HG02623 (cell line): ENCODE results near the gene SENP1.

Experiments
- ATAC-seq: cut with Tn5 transposase; IDR thresholded peaks from one replicate; pipeline ENCODE4 v1.9.1; 2021; ENCODE audit warnings: moderate library complexity; ENCODE audit not compliant: unreplicated experiment

SENP1 gene

DNA sequence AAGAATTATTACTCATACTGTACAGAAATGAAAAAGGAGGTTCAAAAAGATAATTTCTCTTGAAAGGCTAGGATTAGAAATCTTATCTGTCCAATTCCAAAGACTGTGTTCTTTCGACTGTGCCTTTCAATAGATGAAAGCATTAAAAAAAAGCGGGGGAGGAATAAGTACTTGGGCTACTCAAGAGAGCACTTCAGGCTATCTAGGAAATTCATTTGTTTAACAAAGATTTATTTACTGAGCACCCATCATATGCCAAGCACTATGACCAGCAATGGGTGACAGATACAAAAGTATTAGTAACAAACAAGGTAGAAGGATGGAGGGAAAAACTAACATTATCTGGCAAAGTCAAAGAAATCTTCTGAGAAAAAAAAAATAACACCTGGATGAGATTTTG, 37.4 kb downstream of the SENP1 start:
- no peak for ATAC-seq

DNA sequence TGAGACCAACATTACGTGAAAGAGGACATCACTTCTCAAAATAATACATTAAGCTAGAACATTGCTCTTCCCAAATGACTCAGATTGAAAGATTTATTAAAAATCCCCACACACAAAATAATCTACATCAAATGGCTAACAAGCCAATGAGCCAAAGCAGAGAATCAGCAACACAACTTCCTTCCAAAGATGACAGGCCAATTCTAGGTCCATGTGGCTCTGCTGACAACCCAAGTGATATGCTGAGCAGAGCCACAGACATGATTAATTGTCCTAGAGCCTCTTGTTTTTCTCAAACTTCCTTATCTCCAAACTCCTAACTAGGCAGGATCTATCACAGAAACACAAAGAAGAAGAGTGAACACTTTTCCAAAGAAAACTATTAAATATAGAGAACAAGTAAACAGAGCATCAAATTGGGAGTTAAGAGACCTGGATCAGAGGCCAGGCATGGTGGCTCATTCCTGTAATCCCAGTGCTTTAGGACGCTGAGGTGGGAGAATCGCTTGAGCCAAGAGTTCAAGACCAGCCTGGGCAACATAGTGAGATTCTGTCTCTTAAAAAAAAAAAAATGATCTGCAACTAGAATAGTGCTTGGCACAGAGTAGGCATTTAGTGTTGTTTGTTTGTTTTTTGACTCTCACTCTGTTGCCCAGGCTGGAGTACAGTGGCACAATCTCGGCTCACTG, 38.5 kb downstream of the SENP1 start:
- ATAC-seq: no peak

DNA sequence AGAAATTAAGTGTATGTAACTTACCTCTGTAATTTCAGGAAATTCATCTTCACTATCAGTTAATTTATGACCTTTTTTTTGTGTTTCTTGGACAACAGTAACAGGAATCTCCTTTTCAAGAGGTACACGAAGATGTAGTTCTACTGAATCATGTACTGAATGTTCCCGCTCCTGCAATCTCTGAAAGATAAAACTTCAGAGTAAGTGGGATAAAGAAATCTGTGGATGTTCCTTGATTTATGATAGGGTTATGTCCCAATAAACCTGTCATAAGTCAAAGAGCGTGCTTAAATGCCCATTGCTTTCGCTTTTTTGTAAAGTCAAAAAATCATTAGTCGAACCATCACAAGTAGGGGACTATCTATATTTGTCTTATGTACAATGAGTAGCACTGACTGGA, 40.8 kb downstream of the SENP1 start:
- ATAC-seq: no peak

DNA sequence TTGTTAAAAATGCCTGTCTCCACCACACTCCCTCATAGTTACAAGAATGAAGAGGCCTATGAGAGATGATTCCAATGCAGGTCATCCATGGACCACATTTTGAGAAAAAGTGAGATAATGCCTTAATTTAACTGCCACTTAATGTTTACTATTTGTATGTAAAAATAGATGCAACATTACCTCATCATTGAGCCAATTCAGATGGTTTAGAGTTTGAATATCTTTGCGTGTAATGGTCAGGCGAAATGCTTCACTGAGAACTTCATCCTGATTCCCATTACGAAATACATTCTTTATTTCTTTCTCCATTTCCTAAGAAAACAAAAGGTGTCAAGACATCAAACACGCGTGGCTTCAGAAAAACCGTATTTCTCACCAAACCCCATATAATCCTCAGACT, 42.3 kb downstream of the SENP1 start:
- ATAC-seq: no peak

DNA sequence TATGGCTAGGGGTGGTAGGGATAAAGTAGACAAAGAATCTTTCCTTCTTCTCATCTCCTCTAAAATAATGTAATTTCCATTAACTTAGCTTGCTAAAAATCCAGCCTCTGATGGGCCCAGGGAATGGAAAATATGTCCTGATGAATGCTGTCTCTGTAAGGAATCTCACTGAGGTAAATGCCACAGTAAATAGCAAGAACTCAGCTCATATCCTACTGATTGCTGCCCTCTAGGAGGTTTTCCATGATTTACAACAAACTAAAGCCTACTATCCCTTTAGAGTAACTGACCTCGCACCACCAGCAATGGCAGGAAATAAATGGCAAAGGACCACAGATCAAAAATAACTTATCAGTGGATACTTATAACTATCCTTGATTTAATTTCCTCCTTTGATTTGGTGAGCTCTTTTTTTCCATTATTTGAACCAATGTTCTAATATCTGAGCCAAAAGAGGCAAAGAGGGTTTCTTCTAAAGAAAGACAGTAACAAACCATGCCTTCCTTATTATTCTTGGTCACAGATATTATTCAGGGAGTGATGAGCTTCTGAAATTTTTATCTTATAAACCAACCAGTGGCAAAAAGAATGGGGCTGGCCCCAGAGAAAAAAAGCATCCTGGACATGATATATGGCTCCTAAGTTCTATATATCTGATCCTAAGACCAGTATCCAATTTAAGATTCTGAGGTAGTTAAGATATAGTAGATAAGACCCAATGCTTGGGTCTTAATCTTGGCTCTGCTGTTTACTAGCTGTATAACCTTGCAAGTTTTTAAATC, 43.8 kb downstream of the SENP1 start:
- no peak for ATAC-seq

DNA sequence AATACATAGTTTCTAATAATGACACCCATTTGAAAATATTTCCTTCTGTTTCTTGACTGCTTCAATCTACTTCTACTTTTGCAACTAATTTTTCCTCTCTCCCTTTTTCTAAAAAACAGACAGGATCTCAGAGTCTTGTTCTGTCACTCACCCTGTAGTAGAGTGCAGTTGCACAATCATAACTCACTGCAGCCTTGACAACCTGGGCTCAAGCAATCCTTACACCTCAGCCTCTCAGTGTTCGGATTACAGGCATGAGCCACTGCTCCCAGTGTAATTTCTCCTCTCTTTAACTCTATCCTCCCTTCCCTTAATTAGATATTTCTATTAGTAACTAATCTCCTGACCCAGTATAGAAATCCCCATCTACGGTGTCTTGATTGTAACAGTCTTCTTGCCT, 45.4 kb downstream of the SENP1 start:
- ATAC-seq: no peak

DNA sequence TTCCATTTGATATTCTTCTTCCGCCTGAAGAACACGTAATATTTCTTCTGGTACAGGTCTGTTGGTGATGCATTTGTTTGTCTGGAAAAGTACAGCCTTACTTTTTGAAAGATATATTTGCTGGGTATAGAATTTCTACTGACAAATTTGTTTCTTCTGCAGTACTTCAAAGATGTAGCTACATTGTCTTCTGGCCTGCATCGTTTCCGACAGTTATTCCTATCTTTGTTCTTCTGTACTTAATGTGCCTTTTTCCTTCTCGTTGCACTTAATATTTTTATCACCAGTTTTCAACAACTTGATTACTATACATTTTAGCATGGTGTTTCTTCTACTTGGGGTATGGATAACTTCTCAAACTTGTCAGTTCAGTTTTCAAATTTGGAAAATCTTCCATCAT, 47.1 kb downstream of the SENP1 start:
- ATAC-seq: no peak

DNA sequence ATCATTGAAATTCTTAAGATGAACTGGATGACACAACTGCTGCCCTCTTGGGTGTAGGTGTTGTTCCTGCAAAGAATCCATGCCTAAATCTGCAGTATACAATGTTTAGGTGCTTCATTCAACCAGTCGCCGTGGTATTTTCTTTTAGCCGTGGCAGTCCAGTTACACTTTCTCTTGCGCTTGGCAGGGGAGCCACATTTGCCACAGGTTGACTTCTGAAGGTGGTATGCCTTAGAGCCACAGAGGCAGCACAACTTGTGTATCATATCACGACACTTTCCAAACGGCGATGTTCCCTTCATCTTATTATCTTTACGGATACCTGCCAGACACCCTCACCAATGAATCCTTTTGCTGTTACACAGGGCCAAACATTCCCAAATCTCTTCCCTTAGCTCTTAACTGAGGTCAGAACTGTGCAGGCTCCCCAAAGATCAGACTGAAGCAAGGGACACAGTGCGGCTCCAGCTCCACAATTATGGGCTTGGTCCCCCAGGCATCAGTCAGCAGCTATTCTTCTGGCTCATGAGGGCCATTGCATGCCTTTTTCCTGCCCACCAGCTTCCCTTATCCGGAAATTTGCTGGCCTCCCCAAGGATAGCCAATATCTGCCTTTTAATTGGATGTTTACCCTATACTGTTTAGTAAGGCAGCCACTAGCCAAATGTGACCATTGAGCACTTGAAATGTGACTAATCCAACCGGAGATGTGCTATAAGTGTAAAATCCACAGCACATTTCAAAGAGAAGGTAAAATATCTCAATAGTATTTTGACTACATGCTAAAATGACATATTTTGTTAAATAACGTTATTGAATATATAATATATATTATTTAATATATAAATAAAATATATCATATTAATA, 50.7 kb downstream of the SENP1 start:
- no peak for ATAC-seq

DNA sequence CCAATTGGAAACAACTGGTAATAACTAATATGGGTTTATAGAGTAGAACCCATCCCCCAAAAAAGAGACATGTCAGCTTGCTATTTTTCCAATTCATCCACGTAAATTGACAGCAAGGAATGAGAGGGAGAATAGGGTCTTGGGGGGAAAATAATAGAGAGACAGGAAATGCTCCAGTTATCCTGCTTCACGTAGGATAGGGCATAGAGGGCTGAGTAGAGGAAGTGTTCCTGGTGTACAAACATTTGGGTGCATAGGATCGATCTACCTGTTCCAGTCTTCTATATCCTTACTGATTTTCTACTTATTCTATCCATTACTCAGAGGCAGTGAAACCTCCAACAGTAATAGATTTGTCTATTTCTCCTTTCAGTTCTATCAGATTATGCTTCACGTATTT, 52.0 kb downstream of the SENP1 start:
- no peak for ATAC-seq

DNA sequence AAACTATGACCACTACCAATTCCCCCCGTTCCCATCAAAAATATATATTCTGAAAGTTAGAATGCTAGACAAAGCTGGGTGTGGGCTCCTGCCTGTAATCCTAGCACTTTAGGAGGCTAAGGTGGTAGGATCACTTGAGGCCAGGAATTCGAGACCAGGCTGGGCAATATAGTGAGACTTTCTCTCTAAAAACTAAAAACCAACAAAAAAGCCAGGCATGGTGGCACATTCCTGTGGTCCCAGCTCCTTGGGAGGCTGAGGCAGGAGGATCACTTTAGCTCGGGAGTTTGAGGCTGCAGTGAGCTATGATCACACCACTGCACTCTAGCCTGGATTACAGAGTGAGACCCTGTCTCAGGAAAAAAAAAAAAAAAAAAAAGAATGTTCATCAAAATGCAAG, 52.8 kb downstream of the SENP1 start:
- ATAC-seq: no peak

DNA sequence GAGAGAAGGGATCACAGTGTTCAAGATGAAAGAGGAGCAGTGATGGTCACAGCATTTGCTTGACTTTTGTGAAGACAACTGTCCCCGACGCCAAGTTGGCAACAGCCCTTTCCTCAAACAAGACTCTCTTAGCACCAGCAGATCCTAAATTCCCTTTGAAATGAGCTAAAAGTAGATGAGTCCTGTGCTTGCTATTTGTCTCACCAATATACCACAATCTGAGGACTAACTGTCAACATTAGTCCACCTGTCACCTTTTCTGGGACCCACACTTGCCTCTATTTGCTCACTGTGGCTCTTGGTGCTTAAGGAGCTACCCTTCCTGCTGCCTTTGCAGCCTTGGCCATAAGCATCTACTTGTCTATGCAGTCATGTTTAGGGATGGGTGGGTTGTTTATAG, 54.2 kb downstream of the SENP1 start:
- ATAC-seq: no peak

DNA sequence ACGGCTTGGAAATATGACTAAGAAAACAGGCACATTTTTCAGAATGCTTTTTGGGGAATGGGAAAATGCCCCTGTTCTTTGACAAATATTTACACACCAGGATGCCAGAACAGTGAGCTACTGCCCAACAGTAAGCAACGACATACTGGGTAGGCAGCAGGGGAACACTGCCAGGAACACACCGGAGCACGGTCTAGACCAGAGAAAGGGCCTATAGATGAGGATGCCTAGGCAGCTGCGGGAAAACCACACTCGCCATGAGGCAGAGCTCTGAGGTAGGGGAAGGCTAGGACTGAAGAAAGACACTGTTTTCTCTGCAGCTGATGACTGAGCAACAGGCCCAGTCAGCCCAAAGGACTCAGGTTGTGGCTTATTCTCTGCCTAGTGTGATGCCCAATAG, 55.7 kb downstream of the SENP1 start:
- ATAC-seq: no peak

DNA sequence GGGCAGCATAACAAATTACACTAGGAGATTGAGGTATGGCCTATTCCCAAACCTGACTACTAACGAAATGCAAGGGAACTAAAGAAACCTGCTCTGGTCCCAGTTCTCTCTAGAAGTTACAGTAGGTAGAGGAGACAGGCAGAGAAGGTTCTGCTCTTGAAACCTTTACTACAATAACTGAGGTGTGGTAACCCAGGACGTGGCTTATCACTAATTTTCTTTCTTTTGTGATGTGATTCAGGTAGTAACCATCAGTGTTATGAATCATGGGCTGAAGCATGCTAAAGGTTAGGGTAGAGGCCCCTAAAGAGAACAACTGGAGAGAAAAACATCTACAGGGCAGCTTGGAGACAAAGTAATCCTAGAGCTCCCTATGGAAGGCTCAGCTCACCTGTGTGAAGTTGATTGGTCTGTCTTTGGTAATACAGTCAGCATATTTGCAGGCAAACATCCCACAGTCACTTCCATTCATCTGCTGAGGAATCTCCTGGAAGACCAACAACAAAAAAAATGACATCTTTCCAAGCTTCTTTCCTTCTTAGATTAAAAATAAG, 59.8 kb downstream of the SENP1 start:
- ATAC-seq: no peak

DNA sequence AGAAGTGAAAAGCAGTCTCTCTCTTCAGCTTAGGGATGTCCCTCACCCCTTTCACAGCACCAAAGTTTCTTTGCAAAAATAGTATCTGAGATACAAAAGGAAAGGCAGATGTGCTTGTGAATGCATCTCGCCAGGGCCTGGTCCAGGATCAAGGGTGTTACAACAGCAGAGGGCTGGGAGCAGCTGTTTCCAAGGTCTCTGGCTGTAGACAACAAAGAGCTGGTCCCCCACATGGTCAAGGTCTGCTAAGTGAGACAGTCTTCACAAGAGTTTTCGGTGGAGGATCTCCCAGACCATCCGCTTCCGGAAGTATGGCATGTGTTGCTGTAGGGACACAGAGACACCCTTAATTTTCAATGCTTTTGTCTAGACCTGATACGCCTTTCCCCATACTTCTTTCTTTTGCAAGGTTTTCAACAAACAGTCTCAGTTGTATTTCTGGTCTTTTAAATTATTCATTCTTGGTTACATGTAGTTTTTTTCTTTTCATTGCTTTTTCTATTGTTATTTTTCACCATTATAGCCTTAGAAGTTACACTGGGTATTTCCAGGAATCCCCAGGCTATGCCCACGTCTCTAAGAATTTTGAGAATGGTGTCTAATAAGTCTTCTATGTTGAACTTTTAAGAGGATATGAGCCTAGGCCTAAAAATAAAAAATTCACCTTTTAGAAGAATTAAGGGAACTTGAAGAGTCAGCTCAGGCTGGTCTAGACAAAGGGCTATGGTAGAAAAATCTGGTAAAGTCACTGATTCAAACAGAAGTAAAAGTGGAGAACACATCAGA, 60.6 kb downstream of the SENP1 start:
- no peak for ATAC-seq

DNA sequence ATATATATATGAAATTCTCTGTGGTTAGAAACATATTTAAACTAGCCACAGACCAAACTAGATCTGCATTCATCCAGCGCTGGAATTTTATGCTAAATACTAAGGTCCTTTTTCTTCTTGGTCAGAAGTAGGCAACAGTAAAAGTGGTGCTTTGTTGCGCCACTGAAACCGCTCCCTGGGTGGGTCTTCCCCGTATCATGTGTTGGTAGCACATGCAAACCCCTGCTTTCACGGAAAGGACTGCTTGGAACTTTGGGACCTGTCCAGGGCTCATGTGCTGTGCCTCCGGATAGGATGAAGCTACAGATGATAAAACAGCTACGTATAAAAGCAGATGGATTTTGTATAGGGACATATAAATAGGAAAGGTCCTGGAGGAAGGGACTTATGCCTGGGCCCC, 61.5 kb downstream of the SENP1 start:
- no peak for ATAC-seq

DNA sequence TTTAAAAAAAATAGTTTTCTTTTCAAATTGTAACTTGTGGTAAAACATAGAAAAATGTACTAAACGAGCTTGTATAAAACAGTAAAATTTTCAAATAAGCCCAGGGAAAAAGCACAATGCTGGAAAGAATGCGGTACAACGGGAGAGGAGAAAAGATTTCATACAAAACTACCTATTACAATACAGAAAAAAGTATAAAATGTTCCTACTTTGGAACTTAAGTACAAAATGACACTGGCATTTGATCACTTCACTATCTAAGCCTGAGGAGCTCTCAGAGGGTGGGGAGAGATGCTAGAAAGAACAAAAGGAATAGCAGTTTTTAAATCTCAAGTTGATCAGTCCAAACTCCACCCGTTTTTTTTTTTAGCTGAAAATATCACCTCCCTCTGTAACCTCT, 62.1 kb downstream of the SENP1 start:
- ATAC-seq: no peak

DNA sequence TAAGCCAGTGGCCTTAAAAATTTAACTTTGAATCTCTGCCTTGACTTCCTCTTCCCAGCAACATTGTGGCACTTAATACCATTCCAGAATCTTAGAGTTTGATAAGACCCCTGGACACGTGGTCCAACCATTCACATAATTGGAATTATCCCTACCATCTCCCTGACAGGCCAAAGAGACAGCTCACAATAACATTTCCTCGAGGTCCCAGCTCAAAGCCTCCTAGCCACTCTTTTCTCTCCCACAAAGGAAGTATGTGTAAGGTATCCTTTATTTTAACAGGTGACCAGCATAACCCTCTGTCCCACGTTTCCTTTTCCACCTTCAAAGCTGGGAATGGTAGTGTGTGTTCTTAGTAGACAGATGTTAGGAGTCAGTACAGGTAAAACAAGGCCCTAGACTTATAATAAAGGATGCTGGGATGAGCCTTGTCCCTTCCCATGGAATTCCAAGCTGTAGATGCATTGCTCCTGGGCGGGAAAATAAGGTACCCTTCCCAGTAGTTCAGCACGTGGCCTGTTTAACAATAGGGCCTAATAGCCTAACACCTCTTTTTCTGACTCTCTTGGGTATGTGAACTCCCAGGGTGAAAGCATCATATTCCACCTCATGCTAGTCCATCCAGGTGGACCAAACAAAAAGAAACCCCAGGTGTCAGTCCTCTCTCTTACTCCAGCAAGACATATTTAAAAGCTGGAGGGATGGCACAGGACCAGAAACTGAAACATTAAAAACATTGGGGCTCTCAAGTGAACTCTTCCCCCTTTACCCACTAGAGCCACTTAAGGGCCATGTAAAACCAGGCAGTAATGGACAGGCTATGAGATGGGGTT, 64.1 kb downstream of the SENP1 start:
- ATAC-seq: no peak

DNA sequence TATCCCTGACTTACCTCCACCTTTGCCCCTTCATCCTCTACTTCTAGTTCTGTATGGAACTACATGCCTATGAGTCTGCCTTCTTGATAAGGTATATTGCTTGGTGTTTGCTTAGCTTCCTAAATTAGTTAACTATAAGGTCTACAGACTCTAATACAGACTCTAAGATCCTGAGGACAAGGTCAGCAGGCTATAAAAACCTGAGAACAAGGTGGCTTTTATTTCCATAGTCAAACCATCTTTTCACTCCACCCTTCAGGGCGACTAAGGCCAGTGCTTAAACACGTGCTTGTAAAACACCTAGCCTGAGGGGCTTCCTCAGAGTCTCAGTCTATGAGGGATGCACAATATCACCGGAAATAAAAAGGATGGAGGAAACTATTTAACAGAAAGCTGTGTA, 65.5 kb downstream of the SENP1 start:
- no peak for ATAC-seq

DNA sequence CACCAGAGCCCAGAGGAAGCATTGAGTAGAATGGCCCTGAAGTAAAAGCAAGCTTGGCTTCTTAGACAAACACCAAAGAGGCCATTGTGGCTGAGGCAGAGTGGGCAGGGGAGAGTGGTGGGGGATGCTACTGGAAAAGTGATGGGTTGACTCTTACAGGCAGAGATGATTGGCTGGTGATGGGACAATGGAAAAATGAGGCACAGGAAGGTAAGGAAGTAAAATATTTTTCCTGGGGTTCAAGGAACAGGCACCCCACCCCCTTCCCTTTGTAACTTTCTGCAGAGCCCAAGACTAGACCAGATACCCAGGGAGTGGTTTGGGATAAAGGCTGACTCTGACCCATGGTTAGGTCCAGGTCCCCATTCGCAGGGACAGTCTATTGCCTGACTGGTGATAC, 66.7 kb downstream of the SENP1 start:
- ATAC-seq: no peak

DNA sequence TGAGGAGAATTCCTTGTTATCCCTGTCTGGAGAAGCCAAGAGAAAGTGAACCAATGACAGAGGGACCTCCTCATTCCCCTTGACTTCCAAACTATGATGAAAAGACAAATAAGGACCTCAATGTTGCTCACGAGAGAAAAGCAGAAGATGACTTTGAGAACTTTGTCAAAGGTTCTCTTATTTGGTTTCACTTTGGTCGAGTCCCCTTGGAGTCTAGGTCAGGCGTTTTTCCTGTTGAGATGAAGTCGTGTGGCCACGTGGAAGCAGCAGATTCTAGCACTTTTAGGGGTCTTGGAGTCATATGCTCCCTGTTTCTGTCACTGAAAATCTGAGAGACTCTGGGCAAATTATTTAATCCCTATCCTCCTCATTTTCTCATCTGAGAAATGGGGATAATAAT, 67.8 kb downstream of the SENP1 start:
- ATAC-seq: no peak
